CD4-positive, alpha-beta T cell treated with Interleukin-6 for 4 hours (primary cell): ENCODE data around the gene ARFGAP3.

Experiments used
- DNase-seq: peaks from one replicate; pipeline ENCODE4 v3.0.0-alpha.2; 2020; ENCODE audit warnings: mixed read lengths

The ARFGAP3 gene, protein sequence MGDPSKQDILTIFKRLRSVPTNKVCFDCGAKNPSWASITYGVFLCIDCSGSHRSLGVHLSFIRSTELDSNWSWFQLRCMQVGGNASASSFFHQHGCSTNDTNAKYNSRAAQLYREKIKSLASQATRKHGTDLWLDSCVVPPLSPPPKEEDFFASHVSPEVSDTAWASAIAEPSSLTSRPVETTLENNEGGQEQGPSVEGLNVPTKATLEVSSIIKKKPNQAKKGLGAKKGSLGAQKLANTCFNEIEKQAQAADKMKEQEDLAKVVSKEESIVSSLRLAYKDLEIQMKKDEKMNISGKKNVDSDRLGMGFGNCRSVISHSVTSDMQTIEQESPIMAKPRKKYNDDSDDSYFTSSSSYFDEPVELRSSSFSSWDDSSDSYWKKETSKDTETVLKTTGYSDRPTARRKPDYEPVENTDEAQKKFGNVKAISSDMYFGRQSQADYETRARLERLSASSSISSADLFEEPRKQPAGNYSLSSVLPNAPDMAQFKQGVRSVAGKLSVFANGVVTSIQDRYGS

DNA sequence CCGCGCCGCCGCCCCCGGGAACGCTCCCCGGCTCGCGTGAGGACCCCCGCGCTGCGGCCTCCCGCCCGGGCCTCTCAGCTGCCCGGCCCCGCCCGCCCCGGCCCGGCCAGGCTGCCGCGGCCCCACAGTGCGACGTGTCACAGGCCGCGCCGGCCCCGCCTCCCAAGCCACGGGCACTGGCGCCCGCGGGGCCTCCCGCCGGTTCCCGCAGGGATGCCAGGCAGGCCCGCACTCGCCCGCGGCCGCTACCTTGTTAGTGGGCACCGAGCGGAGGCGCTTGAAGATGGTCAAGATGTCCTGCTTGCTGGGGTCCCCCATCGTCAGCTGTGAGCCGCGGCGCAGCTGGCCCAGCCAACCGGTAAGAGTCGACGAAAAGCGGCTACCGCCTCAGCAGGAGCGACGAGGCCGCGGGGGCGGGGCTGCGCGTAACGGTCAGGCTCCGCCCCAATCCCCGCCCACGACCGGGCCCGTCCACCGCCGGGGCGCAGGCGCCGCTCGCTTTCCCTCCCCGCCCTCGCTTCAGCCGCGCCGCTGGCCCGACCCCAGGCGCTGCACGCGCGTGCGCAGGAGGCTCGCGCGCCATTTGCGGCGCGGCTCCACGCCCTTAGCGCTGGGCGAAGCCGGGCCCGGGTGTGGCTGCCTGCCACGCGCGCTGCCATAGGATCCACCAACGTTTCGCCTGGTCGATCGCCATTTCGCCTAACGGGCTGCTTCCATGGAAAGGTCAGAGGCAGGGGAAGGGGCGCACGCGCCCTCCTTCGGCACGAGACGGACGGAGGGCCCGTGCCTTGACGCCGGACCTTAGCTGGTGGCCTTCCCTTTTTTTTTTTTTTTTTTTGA is at the start of gene ARFGAP3:
ARFGAP3 (minus strand) TSS at position 409 of the 840 bp plus-strand sequence; CDS start at position 318, 91 bp downstream.
- peak; percentile 94 for DNase-seq

DNA sequence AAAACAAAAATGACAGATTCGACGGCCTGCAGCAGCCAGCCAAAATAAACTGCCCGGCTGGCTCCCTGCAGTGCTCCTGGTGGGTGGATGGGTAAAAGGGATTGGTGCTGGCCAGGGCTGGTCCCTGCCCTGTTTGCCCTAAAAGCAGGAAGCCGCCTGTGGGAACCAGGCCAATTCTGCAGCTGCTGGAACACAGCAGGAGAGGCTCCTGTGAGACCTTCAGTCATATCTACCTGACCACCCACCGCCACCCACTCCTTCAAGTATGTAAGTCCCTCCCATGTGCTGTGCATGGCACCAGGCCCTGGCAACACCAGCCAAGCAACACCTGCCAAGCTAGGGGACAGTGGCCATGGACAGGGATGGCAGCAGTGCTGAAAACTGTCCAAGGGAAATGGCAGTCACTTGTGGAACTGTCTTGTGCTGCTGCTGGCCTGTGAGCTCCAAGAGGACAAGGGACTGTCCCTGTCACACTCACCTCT is 48.7 kb upstream of the ARFGAP3 start:
- DNase-seq, result no peak

DNA sequence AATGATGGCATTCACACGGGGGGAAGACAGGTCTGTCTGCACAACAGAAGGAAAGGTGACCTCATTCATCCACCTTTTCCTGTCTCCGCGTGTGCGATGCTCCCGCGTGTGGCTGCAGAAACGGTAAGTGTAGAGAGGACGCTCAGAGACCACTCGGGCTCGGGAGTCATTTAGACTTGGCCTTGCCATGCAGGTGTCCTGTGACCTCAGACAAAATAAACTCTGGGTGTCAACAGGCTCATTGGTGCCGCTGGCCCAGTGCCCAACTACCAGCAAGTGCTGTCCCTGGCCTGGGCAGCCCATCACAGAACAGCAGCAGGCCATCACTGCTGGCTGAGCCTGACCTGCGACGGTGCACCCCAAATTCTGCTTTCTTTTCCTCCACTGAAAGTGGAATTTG is 48.1 kb upstream of the ARFGAP3 start:
- DNase-seq, result no peak

DNA sequence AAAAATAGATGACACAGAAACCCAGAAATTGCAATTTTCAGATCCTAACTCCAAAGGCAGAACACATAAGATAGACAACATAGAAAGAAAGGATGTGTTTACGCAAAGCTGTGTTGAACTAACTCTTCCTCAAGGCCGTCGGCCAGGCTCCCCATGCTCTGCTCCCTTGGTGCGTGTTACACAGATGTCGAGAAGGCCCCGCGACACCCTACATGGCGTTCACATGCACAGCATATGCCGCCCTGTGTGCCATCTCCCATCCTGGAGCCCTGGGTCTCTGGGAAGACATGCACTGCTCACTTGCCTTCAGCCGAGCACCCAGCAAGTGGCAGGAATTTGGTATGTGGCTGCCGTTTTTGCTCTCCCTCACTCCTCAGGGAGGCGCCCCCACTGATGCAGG is 47.0 kb upstream of the ARFGAP3 start:
- DNase-seq, result no peak

DNA sequence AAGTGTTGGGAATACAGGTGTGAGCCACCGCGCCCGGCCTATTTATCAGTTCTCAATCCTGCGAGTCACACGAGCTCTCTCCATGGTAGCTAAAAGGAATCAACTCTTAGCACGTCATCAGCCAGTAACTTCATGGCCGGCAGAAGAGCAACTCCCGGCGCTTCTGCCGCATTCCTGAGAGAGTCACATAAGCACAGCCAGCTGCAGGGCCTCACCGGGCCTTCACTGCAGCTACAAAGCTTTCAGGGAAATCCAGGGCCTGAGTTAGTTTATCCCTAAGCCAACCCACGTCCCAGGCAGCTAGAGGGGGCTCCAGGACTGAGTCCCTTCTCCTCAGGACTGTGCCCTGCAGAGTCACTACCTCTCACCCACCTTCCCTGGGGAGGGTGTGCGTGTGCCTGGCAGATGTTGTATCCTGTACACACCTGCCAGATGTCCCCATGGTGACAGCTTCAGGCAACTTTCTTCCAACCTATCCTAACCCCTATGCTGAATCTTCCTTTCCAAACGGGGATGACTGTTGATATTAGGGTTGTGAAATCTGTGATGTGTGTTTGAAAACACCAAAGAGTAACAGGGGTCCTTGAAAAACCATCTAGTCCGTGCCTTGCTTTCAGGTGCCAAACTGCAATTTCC is 45.9 kb upstream of the ARFGAP3 start:
- DNase-seq, result no peak

DNA sequence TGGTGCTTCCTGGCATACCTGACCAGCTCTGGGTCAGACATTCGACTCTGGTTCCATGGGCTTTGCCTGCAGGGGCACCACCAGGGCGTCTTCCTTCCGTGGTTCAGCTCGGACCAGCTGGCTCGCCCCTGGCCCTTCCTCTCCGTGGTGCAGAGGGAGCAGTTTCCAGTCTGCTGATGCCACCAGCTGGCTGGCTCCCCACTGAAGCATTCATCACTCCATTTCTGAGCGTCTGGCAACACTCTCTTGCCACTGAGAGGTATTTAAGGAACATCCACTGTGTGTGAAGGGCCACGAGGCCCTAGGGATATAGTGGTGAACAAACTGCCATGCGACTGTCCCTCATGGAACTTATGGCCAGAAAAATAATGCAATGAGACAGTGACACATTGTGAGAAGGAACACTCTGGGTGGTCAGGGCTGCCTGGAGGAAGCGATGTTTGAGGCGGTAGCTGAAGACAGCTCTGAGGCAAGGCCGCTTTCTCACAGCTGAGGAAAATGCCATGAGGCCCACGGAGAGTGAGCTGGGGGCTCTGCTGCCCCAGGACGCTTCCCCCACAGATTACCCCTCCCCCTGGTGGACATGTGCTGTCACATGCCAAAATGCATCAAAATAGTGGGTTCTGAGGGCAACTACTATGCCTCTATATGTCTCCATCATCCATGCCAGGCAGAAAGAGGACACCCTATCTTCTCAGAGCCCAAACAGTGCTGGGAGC is 44.9 kb upstream of the ARFGAP3 start:
- no peak for DNase-seq

DNA sequence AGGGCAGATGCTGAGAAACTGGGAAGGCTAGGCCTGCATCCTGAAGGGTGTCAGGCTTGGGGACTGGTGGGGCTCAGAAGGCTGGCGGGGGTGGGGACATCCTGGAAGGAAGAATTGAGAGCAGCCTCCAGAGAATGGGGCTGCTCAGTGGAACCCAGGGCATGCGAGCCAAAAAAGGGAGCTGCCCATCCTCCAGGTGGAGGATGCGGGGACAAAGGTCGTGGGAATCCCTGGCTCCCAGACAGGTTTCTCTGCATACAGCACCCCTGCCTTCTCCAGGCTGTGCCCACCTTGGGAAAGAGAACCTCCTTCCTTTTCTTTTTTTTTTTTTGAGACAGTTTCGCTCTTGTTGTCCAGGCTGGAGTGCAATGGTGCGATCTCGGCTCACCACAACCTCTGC is 40.9 kb upstream of the ARFGAP3 start:
- DNase-seq, result no peak

DNA sequence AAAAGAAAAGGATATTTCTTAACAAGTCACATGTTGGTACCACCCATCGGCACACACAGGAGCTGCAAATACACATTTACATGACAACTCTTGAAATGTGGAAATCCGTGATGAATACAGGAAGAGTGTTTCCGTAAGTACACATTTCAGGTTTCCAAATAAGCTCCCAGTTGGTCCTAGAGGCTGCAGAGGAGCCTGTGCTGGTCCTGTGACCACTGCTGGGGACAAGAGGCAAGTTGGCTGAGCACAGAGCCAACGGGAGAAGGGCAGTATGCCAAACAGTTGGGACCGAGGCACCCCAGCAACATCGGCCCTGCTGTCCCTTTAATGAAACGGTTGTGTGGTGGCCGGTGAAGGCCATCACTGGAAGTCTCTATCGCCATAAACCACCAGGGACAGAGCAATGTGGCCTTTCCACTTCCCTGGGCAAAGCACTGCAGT is 38.5 kb upstream of the ARFGAP3 start:
- DNase-seq, result no peak

DNA sequence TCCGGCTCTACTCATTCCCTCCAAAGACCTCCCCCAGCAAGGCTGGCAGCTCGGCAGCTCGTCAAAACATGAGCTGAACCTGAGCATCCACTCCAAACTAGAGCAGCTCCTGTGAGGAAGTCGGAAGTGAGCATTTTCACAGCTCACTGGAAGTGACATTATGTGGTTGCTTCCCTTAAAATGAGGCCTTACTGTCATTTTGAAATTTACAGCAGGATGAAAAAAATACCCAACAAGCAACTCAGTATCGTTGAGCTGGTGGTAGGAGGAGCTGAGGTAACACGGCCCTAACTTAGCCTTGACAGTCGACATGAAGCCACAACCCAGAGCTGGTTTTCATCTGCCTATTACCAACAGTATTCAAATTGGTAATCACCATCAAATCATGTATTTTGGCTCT is 38.0 kb upstream of the ARFGAP3 start:
- no peak for DNase-seq

DNA sequence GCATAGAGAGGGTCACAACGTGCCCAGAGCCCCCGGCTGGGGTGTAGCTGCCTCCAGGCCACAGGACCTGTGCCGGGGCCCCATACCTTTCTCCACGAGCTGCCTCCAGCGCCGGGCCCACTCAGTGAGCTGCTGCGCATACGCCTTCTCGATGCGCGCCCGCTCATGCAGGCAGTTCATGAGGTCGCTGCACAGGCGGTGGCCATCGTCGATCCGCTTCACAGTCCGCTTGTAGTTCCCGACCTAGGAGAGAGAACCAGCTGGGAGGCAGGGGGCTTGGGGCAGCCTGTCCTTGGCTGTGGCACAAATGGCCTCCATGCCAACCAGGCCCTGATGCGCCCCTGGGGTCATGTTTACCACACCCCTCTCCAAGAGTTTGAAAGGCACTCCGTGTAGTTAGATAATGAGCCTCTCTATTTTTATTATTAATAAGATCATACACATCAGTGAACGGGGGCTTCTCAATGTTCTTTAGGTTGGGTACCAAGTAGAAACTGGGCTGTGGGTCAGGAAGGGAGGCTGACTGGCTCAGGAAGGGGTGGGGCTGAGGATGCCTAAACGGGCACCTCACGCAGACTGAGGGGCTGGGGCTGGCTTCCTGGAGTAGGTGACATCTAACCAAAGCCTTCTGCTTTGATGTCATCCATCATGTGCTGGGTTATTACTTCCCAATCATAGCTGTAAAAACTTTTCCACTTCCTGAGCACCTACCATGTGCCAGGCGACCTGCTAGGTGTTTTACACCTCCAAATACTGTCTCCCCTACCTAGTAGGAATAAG is 36.5 kb upstream of the ARFGAP3 start:
- DNase-seq, result peak; percentile 42

DNA sequence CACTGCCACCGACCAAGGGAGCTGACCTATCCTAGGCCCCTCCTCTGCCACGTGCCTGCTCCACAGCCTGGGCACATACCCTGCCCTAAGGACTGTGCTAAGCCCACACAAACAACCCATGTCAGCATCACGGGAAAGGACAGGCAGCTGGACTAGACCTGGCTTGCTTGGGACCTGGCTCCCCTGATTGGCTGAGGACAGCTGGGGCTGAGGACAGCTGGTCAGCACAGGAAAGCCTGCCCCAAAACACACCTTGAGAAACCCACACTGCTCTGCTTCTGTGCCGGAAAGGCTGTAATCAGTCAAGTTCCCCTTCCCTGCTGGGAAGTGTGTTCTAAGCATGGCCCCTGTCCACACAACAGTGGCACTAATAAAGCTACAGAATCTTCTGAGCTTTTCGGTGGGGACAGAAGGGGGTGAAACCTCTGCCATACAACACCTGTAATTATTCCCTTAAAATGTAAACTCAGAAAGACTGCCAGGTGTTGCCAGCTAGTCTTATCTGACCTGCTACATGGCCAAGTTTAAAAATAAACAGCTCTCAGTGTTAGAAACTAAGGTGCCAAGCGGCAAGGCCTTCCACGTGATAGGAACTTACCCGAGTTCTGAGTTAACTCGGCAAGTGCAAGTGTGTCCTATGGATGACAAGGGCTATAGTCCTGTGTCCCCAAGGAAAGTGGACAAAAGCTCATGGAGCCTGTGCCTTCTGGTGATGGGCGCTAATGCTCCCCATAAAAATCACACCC is 35.7 kb upstream of the ARFGAP3 start:
- no peak for DNase-seq

DNA sequence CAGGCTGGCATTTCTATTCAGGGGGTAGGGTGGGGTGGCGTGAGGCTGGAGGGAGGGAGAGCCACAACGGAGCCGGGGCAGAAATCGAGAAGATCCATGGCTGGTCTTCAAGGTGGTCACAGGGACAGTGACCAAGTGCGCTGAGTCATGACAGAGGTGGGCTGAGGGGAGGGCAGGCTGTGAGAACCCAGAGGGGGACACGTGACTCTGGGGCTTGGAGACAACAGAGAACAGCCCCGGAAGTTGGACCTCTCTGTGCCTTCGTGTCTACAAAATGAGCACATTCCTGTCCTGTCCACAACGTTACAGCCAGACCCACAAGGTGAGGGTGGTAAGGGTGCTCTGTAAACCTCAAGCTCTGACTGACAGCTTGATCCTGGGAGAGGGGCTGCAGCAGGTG is 35.1 kb upstream of the ARFGAP3 start:
- DNase-seq, result no peak

DNA sequence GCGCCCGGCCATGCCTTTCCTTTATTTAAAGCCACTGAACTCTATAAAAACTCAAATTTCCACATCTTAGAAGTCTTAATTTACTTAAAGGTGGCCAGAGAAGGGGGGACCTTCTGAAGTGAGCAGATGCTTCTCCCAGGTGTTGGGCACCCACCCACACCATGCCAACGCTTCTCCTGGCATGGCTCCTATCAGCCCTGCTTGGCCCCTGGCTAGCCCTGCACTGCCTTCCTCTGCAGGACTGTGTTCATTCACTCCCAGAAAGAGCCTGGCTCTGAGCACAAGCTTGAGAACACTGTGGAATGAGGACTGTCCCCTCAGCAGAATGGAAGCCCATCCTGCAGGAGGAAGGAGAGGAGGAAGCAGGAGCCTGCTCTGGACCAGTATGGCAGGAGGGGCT is 34.6 kb upstream of the ARFGAP3 start:
- no peak for DNase-seq

DNA sequence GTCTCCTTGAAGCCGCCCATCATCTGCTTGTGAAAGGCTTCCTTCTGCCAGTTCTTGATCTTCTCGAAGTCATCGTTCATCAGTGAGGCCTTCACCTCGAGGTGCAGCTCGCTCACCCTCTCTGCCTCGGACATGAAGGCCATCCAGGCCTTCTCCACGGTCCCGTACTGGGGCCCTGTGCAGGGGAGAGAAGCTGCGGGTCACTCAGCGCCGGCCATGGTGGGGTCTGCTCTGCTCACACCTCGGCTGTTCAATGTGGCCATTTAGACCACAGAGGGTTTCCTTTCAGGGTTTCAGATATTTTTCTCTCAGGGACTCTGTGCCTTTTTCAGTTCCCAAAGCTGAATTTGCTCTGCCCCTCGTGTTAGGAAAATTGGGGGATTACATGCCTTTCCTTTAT is 33.9 kb upstream of the ARFGAP3 start:
- no peak for DNase-seq

DNA sequence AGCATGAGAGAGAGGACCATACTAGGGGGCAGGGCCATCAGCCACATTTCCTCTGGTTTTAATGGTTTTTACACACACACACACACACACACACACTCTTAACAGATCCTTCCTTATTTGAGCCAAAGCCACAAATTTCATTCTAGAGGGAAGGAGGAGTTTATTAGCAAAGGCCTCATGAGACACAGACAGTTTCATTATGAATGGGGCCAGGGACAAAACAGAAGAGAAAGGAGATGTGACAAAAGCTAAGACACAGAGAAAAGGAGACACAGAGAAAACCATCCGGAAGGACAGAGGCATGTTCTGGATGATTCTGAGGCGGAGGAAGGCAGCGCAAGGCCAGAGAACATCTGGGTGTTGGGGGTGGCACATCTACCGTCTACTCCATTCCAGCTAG is 32.2 kb upstream of the ARFGAP3 start:
- no peak for DNase-seq

DNA sequence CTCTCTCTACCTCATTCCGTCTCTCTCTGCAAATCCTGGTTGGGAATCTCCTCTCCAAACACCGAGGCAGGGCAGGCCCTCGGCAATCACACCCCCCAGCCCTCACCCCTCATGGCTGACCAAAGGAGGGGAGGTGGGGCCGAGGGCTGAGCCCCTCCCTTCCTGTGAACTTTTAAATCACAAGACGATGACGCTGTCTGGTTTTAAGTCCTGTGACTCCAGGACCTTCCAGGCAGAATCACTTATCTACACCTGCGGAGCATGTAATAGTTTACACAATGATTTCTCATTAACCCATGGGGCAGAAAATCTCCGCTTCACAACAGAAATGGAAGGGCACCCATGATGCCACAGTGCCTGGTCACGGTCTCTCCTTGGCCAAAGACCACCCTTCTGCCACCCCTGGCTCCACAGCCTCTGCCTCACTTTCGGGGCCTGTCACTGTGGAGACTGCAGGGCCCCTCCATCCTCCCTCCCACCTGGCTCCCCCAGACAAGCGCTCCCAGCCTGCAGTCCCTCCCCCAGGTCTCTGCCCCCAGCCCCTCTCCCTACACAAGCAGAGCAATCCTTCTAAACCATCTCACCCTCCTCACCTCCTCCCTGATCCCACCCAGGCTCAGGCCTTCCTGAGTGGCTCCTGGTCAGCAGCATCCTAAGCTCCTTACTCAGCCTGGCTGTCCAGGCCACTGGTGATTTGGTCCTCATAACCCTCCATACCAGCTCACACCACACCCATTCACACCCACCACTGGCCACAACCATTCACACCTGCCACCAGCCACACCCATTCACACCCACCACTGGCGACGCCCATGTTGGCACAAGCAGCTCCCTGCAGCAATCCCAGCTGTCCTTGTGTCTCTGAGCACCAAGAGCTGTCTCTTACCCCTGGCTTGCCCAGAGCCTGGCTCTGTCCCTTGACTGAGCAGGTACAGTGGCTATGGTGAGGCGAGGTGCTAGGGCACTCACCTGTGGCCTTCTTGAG is 30.7 kb upstream of the ARFGAP3 start:
- no peak for DNase-seq

DNA sequence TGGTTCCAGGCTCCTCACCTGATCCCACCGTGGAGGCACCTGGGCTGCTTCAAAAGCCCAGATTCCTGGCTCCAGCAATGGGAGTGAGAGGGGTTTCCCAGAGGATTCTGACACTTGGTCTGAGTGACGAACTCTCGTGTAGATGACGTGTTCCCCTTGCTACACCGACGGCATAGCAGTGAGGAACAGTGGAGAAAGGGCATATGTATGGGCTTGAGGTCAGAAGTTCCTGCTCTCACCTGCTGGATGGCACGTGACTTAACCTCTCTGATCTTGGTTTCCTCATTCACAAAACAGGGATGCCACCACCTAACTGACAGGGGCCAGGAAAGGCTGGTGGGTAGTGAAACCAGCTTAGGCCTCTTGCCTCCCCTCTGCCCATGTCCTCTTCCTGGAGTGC is 30.0 kb upstream of the ARFGAP3 start:
- DNase-seq, result no peak

DNA sequence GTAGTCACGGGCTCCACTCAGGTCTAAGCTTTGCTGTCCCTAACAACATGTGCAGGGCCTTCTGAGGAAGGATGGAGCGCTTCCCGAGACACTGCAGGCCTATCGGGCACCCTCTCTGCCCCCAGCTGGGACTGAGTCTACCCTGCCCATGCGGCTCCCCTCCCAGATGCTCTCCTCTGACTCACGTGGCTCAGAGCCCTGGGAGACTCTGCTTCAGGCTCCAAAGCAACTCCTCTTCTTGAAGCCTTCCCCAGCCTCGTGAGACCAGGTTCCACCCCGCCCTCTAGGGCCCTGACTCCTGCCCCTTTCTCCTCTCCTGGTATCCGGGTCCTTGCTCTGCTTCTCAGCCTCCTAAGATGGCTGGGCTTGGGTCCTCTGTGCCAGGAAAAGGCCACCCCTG is 28.4 kb upstream of the ARFGAP3 start:
- no peak for DNase-seq

DNA sequence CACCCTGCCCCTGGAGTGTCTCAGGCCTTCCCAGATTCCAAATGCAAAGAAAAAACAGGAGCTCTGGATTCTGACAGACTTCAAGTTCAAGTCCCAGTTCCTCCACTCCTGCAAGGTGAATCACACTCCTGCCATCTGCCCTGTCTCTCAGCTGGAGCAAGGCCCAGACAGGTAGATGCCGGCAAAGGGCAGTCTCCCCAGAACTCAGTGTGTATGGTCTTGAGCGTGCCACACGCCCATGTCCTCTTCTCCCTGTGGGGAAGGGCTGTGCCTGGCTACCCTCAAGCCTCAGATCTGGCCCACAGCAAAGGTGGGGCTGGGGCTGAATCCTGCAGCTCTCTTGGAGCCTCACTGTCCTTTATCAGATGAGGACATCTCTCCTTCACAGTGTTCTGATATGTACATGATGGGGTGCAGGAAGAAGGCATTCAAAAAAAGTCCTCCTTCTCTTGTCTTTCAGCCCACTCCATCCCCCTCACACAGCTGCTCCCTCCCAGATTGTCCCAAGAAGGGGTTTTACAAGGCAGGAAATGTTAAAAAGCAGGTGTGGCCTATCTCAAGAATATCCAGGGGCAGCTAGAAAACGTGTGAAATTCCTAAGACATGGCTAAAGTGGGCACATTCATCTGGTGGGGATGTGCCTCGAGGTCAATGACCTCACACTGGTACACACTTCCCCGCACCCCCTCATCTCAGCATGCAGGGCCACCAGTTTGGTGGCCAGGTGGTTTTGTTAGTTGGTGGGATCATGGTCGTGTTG is 27.7 kb upstream of the ARFGAP3 start:
- no peak for DNase-seq
